Hindlimb muscle (tissue), 1 donor: ENCODE results near the gene CCDC183. TPM values are rescaled to one million over a fixed set of nuclear protein-coding genes. Genes with fewer than 3 reads are reported as not detected.
A peak's percentile ranks its signal among the peaks of the same experiment; 100 is the strongest.
"Not testable (repeated sequence)": the region's sequence is repeated elsewhere in the genome, so short reads cannot be mapped to it uniquely, and the experiment has no call there.

Experiments
- DNase-seq: peaks from one replicate; pipeline ENCODE4 v3.0.0-alpha.2; 2013
- polyA plus RNA-seq: library from polyadenylated mRNA; unstranded; fragments of 120-200 nt; gene quantifications from one replicate; pipeline ENCODE4 v1.2.1, GENCODE V29; 2013; ENCODE audit not compliant: insufficient read length

The CCDC183 gene
- polyA plus RNA-seq, 1 donor, result 3.0 TPM

DNA sequence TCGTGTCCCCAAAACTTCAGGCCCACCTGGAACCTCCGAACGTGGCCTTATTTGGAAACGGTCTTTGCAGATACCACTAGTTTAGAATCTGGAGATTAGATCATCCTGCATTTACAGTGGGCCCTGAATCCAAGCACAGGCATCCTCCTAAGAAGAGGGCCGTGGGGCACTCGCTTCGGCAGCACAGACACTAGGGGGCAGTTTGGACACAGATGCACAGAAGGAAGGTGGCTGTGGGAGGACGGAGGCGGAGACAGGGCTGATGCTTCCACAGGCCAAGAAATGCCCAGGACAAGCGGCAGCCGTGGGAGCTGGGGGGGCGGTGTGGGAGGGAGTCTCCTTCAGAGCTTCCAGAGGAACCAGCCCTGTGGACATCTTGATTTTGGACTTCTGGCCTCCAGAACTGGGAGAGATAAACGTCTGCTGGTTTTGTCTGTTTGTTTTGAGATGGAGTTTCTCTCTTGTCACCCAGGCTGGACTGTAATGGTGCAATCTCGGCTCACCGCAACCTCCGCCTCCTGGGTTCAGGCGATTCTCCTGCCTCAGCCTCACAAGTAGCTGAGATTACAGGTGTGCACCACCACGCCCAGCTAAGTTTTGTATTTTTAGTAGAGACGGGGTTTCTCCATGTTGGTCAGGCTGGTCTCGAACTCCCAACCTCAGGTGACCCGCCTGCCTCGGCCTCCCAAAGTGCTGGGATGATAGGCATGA is 35.1 kb upstream of the CCDC183 start:
- peak; percentile 22 for DNase-seq

DNA sequence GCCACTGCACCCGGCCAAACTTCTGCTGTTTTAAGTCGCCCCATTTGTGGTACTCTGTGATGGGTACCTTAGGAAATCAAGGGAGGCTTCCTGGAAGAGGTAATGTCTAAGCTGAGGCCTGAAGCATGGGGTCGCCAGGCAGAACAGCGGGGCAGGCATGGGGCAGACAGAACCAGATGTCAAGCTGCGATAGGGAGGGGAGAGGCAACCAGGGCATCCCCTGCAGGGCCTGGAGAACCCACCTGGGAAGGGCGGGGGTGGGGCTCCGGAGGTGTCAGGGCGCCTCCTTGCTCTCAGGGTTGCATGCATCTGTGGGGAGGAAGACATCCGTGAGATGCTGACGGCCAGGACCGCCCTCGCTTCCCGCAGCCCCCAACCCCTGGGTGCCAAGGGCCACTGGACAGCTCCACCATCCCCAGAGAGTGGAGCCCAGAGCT is 34.6 kb upstream of the CCDC183 start:
- no peak for DNase-seq

DNA sequence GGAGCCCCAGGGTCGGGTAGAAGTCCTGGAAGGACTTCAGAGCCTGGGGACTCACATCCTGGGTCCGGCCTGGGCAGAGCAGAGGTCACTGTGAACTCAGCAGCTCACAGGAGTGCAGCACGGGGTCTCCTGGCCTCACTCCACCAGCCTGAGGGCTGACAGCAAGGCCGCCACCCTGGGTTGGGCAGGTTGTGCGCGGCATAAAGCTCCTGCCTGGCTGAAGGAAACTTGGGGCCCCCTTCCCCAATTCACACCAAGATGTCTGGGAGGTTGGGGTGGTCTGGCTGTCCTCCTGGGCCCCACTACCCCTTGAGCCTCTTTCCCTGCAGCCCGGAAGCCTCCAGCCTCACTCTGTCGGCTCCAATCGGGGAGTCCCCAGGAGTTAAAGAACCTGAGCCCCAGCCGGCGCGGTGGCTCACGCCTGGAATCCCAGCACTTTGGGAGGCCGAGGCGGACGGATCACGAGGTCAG is 33.9 kb upstream of the CCDC183 start:
- DNase-seq, result no peak

DNA sequence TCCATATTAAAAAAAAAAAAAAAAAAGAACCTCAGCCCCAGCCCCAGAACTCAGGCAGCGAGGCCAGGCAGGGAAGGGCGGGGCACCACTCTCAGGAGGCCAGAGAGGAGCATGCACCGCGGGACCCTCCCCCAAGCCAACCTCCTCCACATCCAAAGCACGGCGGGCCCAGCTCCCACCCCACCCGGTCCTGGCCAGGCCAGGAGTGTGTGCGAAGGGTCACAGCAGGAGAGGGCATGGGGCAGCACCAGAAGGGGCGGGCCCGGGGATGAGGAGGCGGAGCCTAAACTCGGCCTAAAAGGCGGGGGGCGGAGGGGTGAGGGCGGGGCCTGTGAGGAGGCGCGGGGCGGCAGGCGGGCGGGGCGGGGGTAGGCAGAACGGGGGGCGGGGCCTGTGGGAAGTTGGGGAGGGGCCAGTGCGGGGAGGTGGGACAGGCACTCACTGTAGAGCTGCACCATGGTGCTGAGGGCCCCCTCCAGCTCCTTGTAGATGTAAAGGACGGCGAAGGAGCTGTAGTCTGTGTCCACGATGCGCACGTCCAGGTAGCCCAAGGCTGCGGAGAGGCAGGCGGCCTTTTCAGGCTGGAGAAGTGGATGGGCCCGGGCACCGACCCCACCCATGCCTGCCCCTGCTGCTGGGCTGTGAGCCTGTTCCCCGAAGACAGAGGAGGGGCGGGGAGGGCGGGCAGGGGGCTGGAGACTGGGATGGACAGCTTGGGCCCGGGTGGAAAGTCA is 33.1 kb upstream of the CCDC183 start:
- DNase-seq, result no peak

DNA sequence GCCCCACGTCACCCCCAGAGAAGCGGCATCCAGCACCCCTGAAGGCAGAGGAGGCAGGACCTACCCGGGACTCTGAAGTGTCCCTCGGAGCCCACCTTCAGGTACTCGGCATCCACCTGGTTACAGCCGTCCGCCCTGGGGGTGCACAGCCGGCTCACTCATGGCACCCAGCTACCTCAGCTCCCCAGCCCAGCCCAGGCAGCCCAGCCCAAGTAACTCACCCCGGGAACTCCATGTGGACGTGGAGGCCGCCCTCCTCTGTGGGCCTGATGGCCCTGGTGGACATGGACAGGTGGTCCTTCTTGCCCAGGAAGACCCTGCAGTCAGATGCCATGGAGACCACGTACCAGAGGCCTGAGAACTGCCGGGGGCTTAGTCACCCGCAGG is 32.5 kb upstream of the CCDC183 start:
- no peak for DNase-seq

DNA sequence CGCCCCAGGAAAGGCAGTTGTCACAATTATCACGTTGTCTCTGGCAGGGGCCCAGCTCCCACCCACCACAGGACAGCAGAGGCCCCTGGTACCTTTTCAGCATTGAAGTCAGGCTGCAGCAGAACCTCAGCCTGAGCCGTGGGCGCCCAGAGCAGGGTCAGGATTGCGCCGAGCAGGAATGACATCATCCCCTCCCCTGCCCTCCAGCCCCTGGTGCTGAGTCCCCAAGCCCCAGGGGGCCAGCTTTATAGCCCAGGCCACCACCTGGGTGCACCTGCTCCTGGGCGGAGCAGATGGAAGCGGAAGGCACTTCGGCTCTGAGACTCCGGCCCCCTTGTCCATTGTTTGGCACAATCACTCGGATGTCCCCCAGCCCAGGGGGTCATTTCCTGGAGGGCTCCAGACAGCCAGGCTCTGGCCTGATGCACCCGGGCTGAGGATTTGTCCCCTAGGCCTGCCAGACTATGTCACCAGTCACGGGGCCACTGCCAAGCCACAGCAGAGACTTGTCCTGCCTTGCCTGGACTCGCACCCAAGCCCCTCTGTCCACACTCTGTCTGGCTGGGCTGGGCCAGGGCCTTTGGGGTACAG is 31.7 kb upstream of the CCDC183 start, which contains the start of gene LCN15:
LCN15 (minus strand) TSS at position 218 of the 591 bp plus-strand sequence; CDS start at position 188, 30 bp downstream.
- no peak for DNase-seq

DNA sequence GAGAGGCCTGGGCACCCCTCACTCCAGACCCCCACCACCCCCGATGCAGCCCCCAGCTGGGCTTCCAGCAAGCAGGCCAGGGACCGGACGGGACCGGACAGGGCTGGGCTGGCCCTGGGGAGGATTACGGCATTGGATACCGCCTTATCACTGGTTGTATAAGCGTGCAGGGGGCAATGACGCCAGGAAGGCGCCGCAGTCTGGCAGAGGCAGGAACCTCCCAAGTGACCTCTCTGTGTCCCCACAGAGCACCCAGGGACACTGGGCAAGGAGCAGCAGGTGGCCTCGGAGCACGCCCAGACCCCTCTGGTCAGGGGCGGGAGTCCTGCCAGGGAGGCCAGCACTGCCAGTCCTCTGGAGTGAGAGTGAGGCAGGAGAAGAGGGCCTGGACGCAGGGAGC is 31.1 kb upstream of the CCDC183 start:
- DNase-seq, result no peak

DNA sequence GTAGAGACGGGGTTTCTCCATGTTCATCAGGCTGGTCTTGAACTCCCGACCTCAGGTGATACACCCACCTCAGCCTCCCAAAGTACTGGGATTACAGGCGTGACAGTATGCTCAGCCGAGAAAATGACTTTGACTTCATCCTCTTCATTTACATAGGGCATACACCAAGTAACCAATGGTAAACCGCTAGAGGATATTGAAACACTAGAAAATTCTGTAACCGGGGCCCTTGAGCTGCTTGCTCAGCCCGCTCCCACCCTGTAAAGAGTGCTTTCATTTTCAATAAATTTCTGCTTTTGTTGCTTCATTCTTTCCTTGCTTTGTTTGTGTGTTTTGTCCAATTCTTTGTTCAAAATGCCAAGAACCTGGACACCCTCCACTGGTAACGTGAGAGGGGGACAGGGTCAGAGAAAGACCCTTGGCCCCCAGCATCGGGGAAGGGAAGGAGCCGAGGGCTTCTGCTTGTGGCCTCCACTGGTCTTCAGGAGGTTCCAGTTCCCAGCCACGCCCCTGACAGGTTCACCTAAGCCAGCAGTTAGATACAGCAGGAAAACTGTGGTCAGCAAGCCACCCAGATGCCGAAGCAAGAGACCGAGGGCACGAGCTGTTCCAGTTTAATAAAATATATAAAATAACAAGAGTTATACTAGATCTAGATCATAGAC is 30.3 kb upstream of the CCDC183 start:
- DNase-seq, result not testable (repeated sequence)

DNA sequence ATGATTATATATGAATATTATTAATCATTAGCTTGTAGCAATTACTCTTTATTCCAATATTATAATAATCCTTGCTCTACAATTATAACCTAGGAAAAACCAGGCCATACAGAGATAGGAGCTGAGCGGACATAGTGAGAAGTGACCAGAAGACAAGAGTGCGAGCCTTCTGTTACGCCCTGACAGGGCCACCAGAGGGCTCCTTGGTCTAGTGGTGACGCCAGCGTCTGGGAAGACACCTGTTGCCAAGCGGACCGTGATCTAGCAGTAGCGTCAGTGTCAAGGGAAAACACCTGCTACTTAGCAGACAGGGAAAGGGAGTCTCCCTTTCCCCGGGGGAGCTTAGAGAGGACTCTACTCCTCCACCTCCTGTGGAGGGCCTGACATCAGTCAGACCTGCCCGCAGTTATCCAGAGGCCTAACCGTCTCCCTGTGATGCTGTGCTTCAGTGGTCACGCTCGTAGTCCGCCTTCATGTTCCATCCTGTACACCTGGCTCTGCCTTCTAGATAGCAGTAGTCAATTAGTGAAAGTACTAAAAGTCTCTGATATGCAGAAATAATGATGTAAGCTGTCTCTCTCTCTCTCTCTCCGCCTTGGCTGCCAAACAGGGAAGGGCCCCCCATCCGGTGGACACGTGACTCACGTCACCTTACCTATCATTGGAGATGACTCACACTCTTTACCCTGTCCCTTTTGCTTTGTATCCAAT is 29.6 kb upstream of the CCDC183 start:
- peak; percentile 55 for DNase-seq

DNA sequence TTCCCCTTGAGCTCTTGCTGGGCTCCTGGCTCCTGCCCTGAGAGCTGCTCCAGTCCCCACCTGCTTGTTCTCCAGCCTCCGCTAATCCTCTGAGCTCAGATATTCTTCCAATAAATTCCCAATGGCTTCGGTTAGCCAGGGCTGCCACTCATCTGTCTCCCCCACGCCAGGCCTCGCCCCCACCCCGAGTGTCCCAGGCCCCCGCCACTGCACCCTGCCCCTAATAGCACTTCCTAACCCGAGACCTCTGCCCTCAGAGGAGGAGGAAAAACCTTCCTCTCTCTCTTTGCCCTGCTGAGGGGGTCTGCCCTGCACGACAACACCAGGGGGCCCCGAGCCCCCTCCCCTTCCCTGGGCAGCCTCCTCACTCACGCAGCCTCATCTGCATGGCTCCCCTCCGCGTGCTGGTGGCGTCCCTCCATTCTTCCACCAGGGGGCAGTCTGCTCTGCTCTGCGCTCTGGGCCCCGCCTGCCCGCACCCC is 26.4 kb upstream of the CCDC183 start:
- DNase-seq, result no peak

DNA sequence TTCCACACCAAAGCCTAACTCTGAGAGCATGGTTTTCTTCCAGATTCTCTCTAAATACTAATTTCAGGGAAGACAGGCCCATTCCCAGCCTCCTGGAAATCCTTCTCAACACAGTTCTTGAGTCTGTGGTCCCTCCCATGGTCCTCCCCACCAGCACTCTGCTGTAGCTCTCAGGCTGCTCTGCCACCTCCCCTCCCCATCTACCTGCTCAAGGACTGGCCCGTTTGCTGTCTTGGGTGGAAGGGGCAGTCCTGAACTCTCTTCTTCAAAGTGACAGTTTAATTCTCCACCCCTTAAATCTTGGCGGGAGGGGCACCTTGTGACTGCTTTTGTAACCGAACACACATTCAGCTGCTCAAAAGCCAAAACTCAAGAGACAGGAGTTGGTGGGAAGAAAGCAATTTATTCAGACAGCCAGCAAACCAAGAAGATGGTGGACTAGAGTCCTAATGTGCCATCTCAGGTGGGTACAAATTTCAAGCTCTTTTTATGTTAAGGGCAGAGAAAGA is 24.2 kb upstream of the CCDC183 start:
- DNase-seq, result no peak

DNA sequence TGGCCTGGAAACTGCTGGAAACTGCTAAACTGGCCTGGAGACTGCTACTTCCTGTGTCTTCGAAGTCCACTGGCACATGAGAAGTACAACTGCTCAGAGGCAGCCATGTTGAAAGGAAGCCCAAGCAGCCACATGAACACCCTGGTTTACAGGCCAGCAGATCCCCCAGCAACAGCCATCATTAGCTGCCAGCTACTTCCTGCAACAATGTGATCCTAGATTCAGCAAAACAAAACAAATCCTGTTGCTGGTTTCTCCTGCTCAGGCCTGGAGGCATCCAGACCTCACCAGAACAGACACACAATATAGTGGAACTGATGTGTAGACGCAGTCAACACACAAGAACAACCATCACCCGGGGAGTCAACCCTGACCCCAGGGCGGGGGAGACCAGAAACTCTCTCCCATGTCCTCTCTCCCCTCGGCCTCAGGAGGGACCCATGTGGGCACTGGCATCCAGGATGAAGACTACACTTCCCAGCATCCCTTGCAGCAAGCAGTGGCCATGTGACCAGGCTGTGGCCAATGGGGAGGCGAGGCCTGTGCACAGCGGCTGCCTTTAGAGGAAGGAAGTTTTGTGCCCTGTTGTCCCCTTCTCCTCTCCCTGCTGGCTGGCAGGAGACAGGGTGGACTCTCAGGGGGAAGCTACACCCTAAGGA is 22.6 kb upstream of the CCDC183 start:
- DNase-seq, result no peak

DNA sequence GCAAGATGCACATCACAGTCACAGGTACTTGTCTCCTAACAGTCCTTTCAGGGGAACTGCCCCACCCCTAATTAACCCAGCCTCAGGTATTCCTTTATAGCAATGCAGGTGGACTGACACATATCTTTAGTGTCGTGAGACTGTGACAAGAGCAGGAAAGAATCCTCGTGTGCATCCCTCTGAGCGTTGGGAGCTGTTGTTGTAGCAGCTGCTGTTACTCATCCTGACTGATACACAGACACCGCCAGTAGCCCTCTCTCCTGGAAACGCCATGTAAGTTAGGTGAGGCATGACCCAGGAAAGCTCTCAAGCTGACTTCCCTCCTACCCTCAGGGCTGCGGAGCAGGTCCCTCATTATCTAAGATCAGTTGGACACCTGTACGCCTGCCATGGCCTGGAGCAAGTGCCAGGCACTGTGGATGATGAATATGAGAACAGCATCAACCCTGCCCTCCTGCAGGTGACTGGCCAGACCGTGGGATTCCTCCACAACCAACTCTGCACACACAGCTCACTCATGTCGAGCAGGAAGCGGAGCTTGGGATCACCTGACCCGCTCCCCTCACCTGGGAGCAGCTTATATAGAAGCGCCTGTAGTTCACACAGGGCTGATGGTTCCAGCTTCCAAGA is 21.6 kb upstream of the CCDC183 start:
- DNase-seq, result no peak

DNA sequence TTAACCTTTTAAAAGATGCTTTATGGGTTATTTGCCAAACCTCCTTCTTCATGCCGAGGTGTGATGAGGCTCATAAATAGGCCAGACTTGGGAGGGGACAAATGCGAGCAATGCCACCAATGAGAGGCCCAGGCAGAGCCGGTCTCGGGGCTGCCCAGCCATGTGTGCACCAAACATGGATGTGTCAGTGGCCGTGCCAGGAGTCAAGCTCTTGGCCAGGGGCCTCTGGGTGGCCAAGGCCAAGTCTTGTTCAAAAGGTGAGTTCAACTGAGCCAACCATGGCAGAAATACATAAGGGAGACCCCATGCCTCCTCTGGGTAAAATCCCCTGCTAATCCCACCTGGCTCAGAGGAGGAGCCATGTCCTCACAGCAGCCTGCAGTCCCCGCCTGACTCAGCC is 20.9 kb upstream of the CCDC183 start:
- no peak for DNase-seq

DNA sequence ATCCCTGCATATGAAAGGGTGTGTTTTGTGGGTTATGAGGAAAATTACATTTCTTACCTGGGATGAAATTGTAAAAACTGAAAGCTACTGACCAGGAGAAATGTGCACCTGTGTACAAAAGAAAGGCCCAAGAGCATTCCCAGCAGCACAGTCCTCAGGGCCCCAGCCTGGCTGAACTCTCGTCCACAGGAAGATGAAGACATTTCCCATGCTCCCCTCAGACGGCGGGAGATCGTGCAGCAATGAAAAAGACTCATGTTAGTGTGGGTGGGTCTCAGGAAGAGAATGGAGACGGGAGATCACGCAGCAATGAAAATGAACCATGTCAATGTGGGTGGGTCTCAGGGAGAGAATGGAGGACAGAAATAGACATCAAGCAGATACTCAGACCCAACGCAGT is 19.2 kb upstream of the CCDC183 start:
- no peak for DNase-seq

DNA sequence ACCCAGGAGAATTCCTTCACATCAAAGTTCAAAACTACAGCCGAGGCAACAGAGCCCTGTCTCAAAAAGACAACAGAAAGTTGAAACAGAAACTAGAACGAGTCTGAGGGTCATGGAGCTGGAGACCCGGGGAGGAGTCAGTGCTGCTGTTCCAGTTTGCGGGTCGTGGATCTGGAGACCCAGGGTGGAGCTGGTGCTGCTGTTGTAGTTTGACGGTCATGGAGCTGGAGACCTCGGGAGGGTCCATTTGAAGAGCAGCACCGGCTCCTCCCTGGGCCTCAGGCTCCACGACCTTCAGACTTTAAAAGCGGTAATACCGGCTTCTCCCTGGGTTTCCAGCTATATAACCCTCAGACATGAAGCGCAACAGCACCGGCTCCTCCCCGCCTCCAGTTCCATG is 18.8 kb upstream of the CCDC183 start:
- no peak for DNase-seq

DNA sequence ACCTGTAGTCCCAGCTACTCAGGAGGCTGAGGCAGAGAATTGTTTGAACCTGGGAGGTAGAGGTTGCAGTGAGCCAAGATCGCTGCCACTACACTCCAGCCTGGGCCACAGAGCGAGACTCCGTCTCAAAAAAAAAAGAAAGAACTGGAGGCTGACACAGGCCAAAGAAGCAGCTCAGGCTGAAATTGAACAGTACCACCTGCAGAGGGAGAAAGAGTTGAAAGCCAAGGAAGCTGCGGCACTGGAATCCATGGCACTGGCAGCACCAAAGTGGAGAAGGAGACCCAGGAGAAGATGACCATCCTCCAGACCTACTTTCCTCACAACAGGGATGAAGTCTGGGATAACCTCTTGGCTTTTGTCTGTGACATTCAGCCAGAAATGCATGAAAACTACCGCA is 16.3 kb upstream of the CCDC183 start:
- no peak for DNase-seq

DNA sequence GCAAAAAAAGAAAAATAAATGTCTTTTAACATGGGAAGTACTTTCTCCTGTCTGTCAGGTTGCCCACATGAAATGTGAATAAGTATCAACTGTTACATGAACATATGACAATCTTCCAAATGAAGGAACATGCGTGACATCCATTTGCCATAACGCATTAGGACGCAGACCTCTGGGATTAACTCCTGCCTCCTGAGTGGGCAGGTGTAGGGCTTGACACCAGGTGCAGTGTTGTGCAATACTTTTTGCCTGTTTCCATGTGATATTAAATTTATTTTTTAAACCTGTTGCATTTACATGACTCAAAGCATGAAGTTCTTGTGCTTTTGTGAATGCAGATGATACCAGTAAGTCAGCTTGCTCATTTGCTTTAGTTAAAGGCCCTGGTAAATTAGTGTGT is 13.7 kb upstream of the CCDC183 start:
- DNase-seq, result no peak

DNA sequence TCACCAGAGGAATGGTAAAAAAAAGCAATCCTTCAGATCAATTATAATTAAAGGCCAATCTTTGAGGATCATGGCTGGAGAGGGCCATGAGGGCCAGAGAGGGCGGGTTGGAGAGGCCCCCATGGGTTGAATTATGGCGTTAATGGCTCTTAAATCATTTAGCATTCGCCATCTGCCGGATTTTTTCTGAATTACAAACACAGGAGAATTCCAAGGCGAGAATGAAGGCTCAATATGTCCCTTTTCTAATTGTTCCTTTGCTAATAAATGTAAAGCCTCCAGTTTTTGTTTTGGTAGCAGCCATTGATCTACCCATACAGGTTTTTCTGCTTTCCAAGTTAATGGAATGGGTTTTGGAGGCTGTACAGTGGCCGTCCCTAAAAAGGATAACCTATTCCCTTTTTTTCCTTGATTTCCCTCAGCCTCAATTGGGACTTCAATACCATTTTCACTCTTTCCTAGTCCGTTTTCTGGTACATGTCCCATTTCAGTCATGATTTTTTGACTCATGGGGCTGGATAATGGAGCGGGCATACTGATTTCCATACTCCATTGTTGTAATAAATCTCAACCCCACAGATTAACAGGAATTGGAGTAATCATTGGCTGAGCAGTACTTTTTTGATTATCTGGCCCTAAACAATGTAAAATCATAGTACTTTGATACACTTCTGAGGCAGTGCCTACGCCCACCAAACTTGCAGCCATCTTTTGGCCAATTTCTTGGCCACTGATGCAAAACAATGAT is 11.7 kb upstream of the CCDC183 start:
- DNase-seq, result no peak

DNA sequence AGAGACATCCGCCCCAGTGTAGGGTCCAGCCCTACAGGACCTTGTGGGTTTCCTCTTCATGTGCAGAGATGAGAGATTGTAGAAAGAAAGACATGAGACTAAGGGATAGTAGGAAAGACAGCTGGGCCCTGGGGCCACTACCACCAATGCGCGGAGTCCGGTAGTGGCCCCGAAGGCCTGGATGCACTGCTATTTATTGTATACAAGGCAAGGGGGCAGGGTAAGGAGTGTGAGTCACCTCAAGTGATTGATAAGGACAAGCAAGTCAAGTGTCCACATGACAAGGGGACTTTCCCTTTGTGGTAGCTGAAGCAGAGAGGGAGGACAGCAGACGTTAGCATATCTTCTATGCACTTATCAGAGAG is 11.2 kb upstream of the CCDC183 start:
- DNase-seq, result no peak
